CD4-positive, alpha-beta T cell treated with Interleukin-6 at 100 ng/mL for 8 hours (primary cell): Measurements from ENCODE around the gene TRIM25.
A peak's percentile ranks its signal among the peaks of the same experiment; 100 is the strongest.
"Not testable (repeated sequence)": the region's sequence is repeated elsewhere in the genome, so short reads cannot be mapped to it uniquely, and the experiment has no call there.

Experiments
- DNase-seq: peaks from one replicate; pipeline ENCODE4 v3.0.0-alpha.2; 2020; ENCODE audit warnings: mixed read lengths, low spot score

Gene TRIM25

GRCh38 chr17:56913867-56914580, at the start of gene TRIM25:
TSS of gene TRIM25 (minus strand) at chr17:56914049. CDS start at chr17:56913988, 61 bp downstream.
- DNase-seq, result peak; percentile 87

- peak; percentile 91 for DNase-seq
These were observed 47.0 kb upstream of the TRIM25 start, which contains the start of gene COIL for GRCh38 chr17:56960596-56961538. TSS of gene COIL (minus strand) at chr17:56961050. CDS start at chr17:56961019, 31 bp downstream.

- no peak for DNase-seq
These were observed 43.1 kb upstream of the TRIM25 start for GRCh38 chr17:56956992-56957391.

- DNase-seq, result no peak
These were observed 35.7 kb upstream of the TRIM25 start for GRCh38 chr17:56949595-56949994.

- DNase-seq, result no peak
These were observed 34.6 kb upstream of the TRIM25 start for GRCh38 chr17:56948491-56948890.

GRCh38 chr17:56947741-56948140, 33.9 kb upstream of the TRIM25 start:
- DNase-seq, result no peak

- no peak for DNase-seq
These were observed 32.2 kb upstream of the TRIM25 start for GRCh38 chr17:56945938-56946505.

- DNase-seq, result no peak
These were observed 29.8 kb upstream of the TRIM25 start for GRCh38 chr17:56943505-56944125.

- peak; percentile 48 for DNase-seq
These were observed 26.1 kb upstream of the TRIM25 start for GRCh38 chr17:56939869-56940484.

GRCh38 chr17:56938206-56938605, 24.4 kb upstream of the TRIM25 start:
- DNase-seq, result not testable (repeated sequence)

GRCh38 chr17:56937687-56938086, 23.8 kb upstream of the TRIM25 start:
- DNase-seq, result no peak

GRCh38 chr17:56936697-56937322, 23.0 kb upstream of the TRIM25 start:
- no peak for DNase-seq

GRCh38 chr17:56935461-56935860, 21.6 kb upstream of the TRIM25 start:
- no peak for DNase-seq

GRCh38 chr17:56934280-56934679, 20.4 kb upstream of the TRIM25 start:
- DNase-seq, result no peak

- DNase-seq, result no peak
These were observed 20.0 kb upstream of the TRIM25 start for GRCh38 chr17:56933868-56934267.

- DNase-seq, result no peak
These were observed 19.4 kb upstream of the TRIM25 start for GRCh38 chr17:56933151-56933745.

- DNase-seq, result no peak
These were observed 17.0 kb upstream of the TRIM25 start for GRCh38 chr17:56930739-56931337.

- DNase-seq, result no peak
These were observed 15.6 kb upstream of the TRIM25 start for GRCh38 chr17:56929362-56929969.

GRCh38 chr17:56928586-56928985, 14.7 kb upstream of the TRIM25 start:
- DNase-seq, result no peak

- no peak for DNase-seq
These were observed 12.9 kb upstream of the TRIM25 start for GRCh38 chr17:56926704-56927103.
